Panc1 (cell line): Measurements from ENCODE around the gene PFDN4.

Experiments used
- CTCF ChIP-seq: fragments of 450-650 bp; IDR thresholded peaks from 2 replicates; pipeline ENCODE4 v1.5.1; 2017; ENCODE audit warnings: mild to moderate bottlenecking
- POLR2AphosphoS5 ChIP-seq: IDR thresholded peaks from 2 replicates; pipeline ENCODE4 v1.6.1; 2012; ENCODE audit warnings: mild to moderate bottlenecking, low read depth, low read length, moderate library complexity
- REST ChIP-seq, 2 experiments: IDR thresholded peaks; 2 replicates each; pipeline ENCODE4 v1.6.1; 2011 to 2012; ENCODE audit warnings: low read depth in 2 of 2, control low read depth in 1 of 2, low read length in 1 of 2, mild to moderate bottlenecking in 1 of 2, moderate library complexity in 1 of 2; ENCODE audit not compliant: insufficient read depth in 1 of 2
- SIN3A ChIP-seq: IDR thresholded peaks from 2 replicates; pipeline ENCODE4 v1.6.1; 2012; ENCODE audit warnings: low read depth, mild to moderate bottlenecking, low read length, moderate library complexity, borderline replicate concordance; ENCODE audit not compliant: insufficient read depth
- TCF7L2 ChIP-seq: IDR thresholded peaks from 2 replicates; pipeline ENCODE4 v1.6.1; 2011; ENCODE audit warnings: mild to moderate bottlenecking, low read depth, low read length, inconsistent platforms

- TF ChIP-seq CTCF: no peak
- TF ChIP-seq POLR2AphosphoS5: no peak
- TF ChIP-seq TCF7L2: no peak
- no peak for TF ChIP-seq SIN3A
- TF ChIP-seq REST (IDR thresholded peaks at IDR 0.05; ENCODE audit: insufficient read depth in 1 of 2, low read depth in 2 of 2, low read length in 1 of 2): no peak
These were observed 27.9 kb upstream of the PFDN4 start for GRCh38 chr20:54179946-54180345.
